ENCODE results near the gene ABI3BP.

DNA sequence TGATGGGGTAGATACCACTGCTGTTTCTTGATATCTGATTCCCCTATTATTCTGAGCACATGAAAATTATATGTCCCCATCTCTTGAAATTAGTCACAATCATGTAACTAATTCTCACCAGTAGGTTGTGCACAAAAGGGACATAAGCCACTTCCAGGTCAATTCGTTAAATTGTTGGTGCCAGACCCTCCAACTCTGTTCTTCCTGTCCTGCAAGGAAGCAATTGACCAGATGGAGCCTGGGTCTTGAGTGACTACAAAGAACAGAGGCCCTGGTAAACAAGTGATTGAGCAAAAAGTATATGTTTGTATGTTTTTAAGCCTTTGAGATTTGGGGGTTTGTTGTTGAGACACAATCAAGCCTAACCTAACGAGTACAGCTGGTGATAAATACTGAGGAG is 36.9 kb downstream of the ABI3BP start:
- no peak for TF ChIP-seq POLR2A (IDR thresholded peaks at IDR 0.05; ENCODE audit: low read length)
- no peak for TF ChIP-seq GATA1 (IDR thresholded peaks at IDR 0.05; ENCODE audit: low read depth, low read length)
